NCI-H1694 treated with DMSO at 0.1 percent for 48 hours (cell line): Measurements from ENCODE around the gene INPP5J.
"Not testable (repeated sequence)": the region's sequence is repeated elsewhere in the genome, so short reads cannot be mapped to it uniquely, and the experiment has no call there.

Experiments used
- DNase-seq: peaks from one replicate; lab custom pipeline; 2025; lab: John Stamatoyannopoulos, UW

The INPP5J gene

GRCh38 chr22:31122532-31123291 lies at the start of gene INPP5J:
Gene INPP5J (plus strand): TSS chr22:31122966. CDS start chr22:31123015, 49 bp downstream.
- peak; percentile 24 for DNase-seq

- DNase-seq, result not testable (repeated sequence)
These were observed 49.6 kb upstream of the INPP5J start for GRCh38 chr22:31073125-31073524.

- not testable (repeated sequence) for DNase-seq
These were observed 49.1 kb upstream of the INPP5J start for GRCh38 chr22:31073545-31074145.

- no peak for DNase-seq
These were observed 46.8 kb upstream of the INPP5J start for GRCh38 chr22:31075961-31076360.

GRCh38 chr22:31077681-31078080 lies 45.1 kb upstream of the INPP5J start:
- no peak for DNase-seq

GRCh38 chr22:31078389-31078788 lies 44.4 kb upstream of the INPP5J start:
- DNase-seq, result not testable (repeated sequence)

GRCh38 chr22:31079095-31079642 lies 43.6 kb upstream of the INPP5J start:
- DNase-seq, result no peak

- DNase-seq, result peak; percentile 35
These were observed 42.5 kb upstream of the INPP5J start for GRCh38 chr22:31080164-31080847.

GRCh38 chr22:31080848-31081649 lies 41.7 kb upstream of the INPP5J start, which contains the start of gene SMTN:
Gene SMTN (plus strand): TSS chr22:31081318. CDS start chr22:31083259, 1,941 bp downstream.
- DNase-seq, result peak; percentile 84

GRCh38 chr22:31081963-31082605 lies 40.7 kb upstream of the INPP5J start:
- no peak for DNase-seq

GRCh38 chr22:31082606-31083376 lies 40.0 kb upstream of the INPP5J start:
- peak; percentile 12 for DNase-seq

GRCh38 chr22:31083377-31083768 lies 39.4 kb upstream of the INPP5J start:
- no peak for DNase-seq

GRCh38 chr22:31083923-31084810 lies 38.6 kb upstream of the INPP5J start:
- no peak for DNase-seq

GRCh38 chr22:31084811-31085492 lies 37.8 kb upstream of the INPP5J start:
- no peak for DNase-seq

- no peak for DNase-seq
These were observed 37.3 kb upstream of the INPP5J start for GRCh38 chr22:31085493-31085824.

GRCh38 chr22:31085928-31086327 lies 36.8 kb upstream of the INPP5J start:
- no peak for DNase-seq

- DNase-seq, result no peak
These were observed 35.9 kb upstream of the INPP5J start for GRCh38 chr22:31086703-31087330.

GRCh38 chr22:31087744-31088215 lies 35.0 kb upstream of the INPP5J start:
- DNase-seq, result no peak
